HepG2 (cell line): Measurements from ENCODE around the gene CMPK1. TPM values are rescaled to one million over a fixed set of nuclear protein-coding genes. Genes with fewer than 3 reads are reported as not detected.

ENCODE experiments used
- AGO2 ChIP-seq: fragments of 200-400 bp; formaldehyde crosslinking; optimal IDR thresholded peaks from 2 replicates; pipeline ENCODE3; 2017; ENCODE audit warnings: mild to moderate bottlenecking, low read depth, low read length, moderate library complexity
- CSRNP1 ChIP-seq: sonication (generic); formaldehyde crosslinking; IDR thresholded peaks from 2 replicates; pipeline ENCODE4 v1.8.1; 2023; ENCODE audit warnings: mild to moderate bottlenecking, missing genetic modification reagents
- DMAP1 ChIP-seq: IDR thresholded peaks from 2 replicates; pipeline ENCODE4 v1.6.1; 2016
- GABPA ChIP-seq, 2 experiments: IDR thresholded peaks; 2 replicates each; pipeline ENCODE4 v1.6.1; 2011 to 2016; ENCODE audit warnings: low read depth in 2 of 2, low read length in 1 of 2, missing biosample characterization in 1 of 2, missing genetic modification characterization in 1 of 2
- GATAD2A ChIP-seq: IDR thresholded peaks from 2 replicates; pipeline ENCODE4 v1.6.1; 2016
- IRF2 ChIP-seq: IDR thresholded peaks from 2 replicates; pipeline ENCODE4 v1.6.1; 2018; ENCODE audit warnings: missing genetic modification reagents, missing compliant biosample characterization
- JDP2 ChIP-seq: sonication (generic); formaldehyde crosslinking; IDR thresholded peaks from 2 replicates; pipeline ENCODE4 v1.8.1; 2022; ENCODE audit warnings: missing genetic modification reagents, borderline replicate concordance
- LCORL ChIP-seq, 2 experiments: fragments of 450-650 bp in 1 of 2; sonication (generic) in 1 of 2; formaldehyde crosslinking in 1 of 2; IDR thresholded peaks; 2 replicates each; pipeline versions ENCODE4 v1.5.0 to v1.6.1; 2017 to 2020; ENCODE audit warnings: antibody characterized with exemption in 1 of 2, missing genetic modification reagents in 1 of 2
- NR2C2 ChIP-seq: sonication (generic); formaldehyde crosslinking; IDR thresholded peaks from 2 replicates; pipeline ENCODE4 v1.4.0; 2020; ENCODE audit warnings: missing genetic modification reagents, mild to moderate bottlenecking, moderate library complexity, borderline replicate concordance
- SAFB2 ChIP-seq: sonication (generic); formaldehyde crosslinking; IDR thresholded peaks from 2 replicates; pipeline ENCODE4 v1.5.1; 2020; ENCODE audit warnings: missing genetic modification reagents, low read depth, mild to moderate bottlenecking, borderline replicate concordance
- SRSF1 ChIP-seq: fragments of 200-400 bp; formaldehyde crosslinking; optimal IDR thresholded peaks from 2 replicates; pipeline ENCODE3; 2017; ENCODE audit warnings: mild to moderate bottlenecking, low read depth, low read length, moderate library complexity
- ZFP1 ChIP-seq: IDR thresholded peaks from 2 replicates; pipeline ENCODE4 v1.6.1; 2016
- ZNF343 ChIP-seq: sonication (generic); formaldehyde crosslinking; IDR thresholded peaks from 2 replicates; pipeline ENCODE4 v1.4.0; 2020; ENCODE audit warnings: mild to moderate bottlenecking, missing genetic modification reagents
- ZNF44 ChIP-seq: sonication (generic); formaldehyde crosslinking; IDR thresholded peaks from 2 replicates; pipeline ENCODE4 v1.5.1; 2020; ENCODE audit warnings: mild to moderate bottlenecking, missing genetic modification reagents
- ZZZ3 ChIP-seq: sonication (generic); formaldehyde crosslinking; IDR thresholded peaks from 2 replicates; pipeline ENCODE4 v1.4.0; 2020; ENCODE audit warnings: missing genetic modification reagents, mild to moderate bottlenecking, borderline replicate concordance
- polyA plus RNA-seq, 8 experiments: library from polyadenylated mRNA; depleted of rRNA in 3 of 8; stranded (reverse) in 7 of 8; unstranded in 1 of 8; fragments of >200 nt; fragmentation: Illumina TruSeq in 4 of 8; extraction: Trizol in 4 of 8; gene quantifications; 2 replicates each; pipeline versions ENCODE4 v1.2.1 to v1.2.3, GENCODE V29; 2011 to 2016; ENCODE audit warnings: low read depth in 4 of 8, missing spikeins in 1 of 8, mixed read lengths in 1 of 8; ENCODE audit not compliant: insufficient read depth in 1 of 8
- total RNA-seq, 5 experiments: library from RNA; depleted of rRNA; stranded (reverse); fragments of >200 nt; fragmentation: Illumina TruSeq; extraction: Trizol; gene quantifications; 2 replicates each; pipeline ENCODE4 v1.2.3, GENCODE V29; 2016; ENCODE audit warnings: low read depth in 1 of 5
- TF ChIP-seq, protein P1 (sequence below): sonication (generic); formaldehyde crosslinking; IDR thresholded peaks from 2 replicates; pipeline ENCODE4 v1.4.0; 2020; ENCODE audit warnings: missing genetic modification reagents, borderline replicate concordance
- TF ChIP-seq, protein P2 (sequence below): sonication (generic); formaldehyde crosslinking; IDR thresholded peaks from 2 replicates; pipeline ENCODE4 v1.4.0; 2020; ENCODE audit warnings: missing genetic modification reagents
- TF ChIP-seq, protein P3 (sequence below): sonication (generic); formaldehyde crosslinking; IDR thresholded peaks from 2 replicates; pipeline ENCODE4 v1.8.0; 2022; ENCODE audit warnings: mild to moderate bottlenecking, missing genetic modification reagents

The CMPK1 gene
- total and polyA plus RNA-seq, 2 of the 13 experiments (the other 11 are each of a cell fraction or from before 2014, with no cell fraction given), result 38.3 to 92.0 TPM

- TF ChIP-seq LCORL (IDR thresholded peaks at IDR 0.05), result no peak
- no peak; the same call in 1 of the 2 replicates for TF ChIP-seq LCORL (CRISPR knock-in tag; IDR thresholded peaks at IDR 0.05)
- peak; percentile 66 for TF ChIP-seq GATAD2A
- TF ChIP-seq, protein P1, sequence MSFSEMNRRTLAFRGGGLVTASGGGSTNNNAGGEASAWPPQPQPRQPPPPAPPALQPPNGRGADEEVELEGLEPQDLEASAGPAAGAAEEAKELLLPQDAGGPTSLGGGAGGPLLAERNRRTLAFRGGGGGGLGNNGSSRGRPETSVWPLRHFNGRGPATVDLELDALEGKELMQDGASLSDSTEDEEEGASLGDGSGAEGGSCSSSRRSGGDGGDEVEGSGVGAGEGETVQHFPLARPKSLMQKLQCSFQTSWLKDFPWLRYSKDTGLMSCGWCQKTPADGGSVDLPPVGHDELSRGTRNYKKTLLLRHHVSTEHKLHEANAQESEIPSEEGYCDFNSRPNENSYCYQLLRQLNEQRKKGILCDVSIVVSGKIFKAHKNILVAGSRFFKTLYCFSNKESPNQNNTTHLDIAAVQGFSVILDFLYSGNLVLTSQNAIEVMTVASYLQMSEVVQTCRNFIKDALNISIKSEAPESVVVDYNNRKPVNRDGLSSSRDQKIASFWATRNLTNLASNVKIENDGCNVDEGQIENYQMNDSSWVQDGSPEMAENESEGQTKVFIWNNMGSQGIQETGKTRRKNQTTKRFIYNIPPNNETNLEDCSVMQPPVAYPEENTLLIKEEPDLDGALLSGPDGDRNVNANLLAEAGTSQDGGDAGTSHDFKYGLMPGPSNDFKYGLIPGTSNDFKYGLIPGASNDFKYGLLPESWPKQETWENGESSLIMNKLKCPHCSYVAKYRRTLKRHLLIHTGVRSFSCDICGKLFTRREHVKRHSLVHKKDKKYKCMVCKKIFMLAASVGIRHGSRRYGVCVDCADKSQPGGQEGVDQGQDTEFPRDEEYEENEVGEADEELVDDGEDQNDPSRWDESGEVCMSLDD, result peak; percentile 96
- TF ChIP-seq AGO2, result peak; percentile 90
- peak; percentile 29; the same call in 1 of the 2 replicates for TF ChIP-seq IRF2
- peak; percentile 76; the same call in 1 of the 2 replicates for TF ChIP-seq CSRNP1
- TF ChIP-seq DMAP1 (CRISPR knock-in tag), result peak; percentile 84
- TF ChIP-seq ZNF44 (CRISPR knock-in tag), result 0 out of 2 replicates have a peak, but pooled peaks have one; percentile 54
- TF ChIP-seq ZZZ3 (CRISPR knock-in tag), result 0 out of 2 replicates have a peak, but pooled peaks have one; percentile 21
- peak; percentile 63; the same call in 1 of the 2 replicates for TF ChIP-seq ZNF343
- no peak for TF ChIP-seq ZFP1
- TF ChIP-seq JDP2 (CRISPR knock-in tag), result no peak; the same call in 1 of the 2 replicates
- TF ChIP-seq, protein P2, sequence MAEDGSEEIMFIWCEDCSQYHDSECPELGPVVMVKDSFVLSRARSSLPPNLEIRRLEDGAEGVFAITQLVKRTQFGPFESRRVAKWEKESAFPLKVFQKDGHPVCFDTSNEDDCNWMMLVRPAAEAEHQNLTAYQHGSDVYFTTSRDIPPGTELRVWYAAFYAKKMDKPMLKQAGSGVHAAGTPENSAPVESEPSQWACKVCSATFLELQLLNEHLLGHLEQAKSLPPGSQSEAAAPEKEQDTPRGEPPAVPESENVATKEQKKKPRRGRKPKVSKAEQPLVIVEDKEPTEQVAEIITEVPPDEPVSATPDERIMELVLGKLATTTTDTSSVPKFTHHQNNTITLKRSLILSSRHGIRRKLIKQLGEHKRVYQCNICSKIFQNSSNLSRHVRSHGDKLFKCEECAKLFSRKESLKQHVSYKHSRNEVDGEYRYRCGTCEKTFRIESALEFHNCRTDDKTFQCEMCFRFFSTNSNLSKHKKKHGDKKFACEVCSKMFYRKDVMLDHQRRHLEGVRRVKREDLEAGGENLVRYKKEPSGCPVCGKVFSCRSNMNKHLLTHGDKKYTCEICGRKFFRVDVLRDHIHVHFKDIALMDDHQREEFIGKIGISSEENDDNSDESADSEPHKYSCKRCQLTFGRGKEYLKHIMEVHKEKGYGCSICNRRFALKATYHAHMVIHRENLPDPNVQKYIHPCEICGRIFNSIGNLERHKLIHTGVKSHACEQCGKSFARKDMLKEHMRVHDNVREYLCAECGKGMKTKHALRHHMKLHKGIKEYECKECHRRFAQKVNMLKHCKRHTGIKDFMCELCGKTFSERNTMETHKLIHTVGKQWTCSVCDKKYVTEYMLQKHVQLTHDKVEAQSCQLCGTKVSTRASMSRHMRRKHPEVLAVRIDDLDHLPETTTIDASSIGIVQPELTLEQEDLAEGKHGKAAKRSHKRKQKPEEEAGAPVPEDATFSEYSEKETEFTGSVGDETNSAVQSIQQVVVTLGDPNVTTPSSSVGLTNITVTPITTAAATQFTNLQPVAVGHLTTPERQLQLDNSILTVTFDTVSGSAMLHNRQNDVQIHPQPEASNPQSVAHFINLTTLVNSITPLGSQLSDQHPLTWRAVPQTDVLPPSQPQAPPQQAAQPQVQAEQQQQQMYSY (CRISPR knock-in tag), result peak; percentile 64
- peak; percentile 37; the same call in 1 of the 2 replicates for TF ChIP-seq SAFB2 (CRISPR knock-in tag)
- peak; percentile 20; the same call in 1 of the 2 replicates for TF ChIP-seq GABPA (IDR thresholded peaks at IDR 0.05; ENCODE audit: low read depth, low read length)
- TF ChIP-seq GABPA (CRISPR knock-in tag; IDR thresholded peaks at IDR 0.05; ENCODE audit: low read depth), result 0 out of 2 replicates have a peak, but pooled peaks have one; percentile 2
- peak; percentile 58 for TF ChIP-seq SRSF1
- TF ChIP-seq NR2C2 (CRISPR knock-in tag), result peak; percentile 73
- TF ChIP-seq, protein P3, sequence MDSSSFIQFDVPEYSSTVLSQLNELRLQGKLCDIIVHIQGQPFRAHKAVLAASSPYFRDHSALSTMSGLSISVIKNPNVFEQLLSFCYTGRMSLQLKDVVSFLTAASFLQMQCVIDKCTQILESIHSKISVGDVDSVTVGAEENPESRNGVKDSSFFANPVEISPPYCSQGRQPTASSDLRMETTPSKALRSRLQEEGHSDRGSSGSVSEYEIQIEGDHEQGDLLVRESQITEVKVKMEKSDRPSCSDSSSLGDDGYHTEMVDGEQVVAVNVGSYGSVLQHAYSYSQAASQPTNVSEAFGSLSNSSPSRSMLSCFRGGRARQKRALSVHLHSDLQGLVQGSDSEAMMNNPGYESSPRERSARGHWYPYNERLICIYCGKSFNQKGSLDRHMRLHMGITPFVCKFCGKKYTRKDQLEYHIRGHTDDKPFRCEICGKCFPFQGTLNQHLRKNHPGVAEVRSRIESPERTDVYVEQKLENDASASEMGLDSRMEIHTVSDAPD (CRISPR knock-in tag), result 0 out of 2 replicates have a peak, but pooled peaks have one; percentile 63
These were observed 553 bp downstream of the CMPK1 start (continued) for GRCh38 chr1:47333922-47334764.
